ENCODE measurements around the gene SPDYE11. TPM values are rescaled to one million over a fixed set of nuclear protein-coding genes. Genes with fewer than 3 reads are reported as not detected.
"Not testable (repeated sequence)": the region's sequence is repeated elsewhere in the genome, so short reads cannot be mapped to it uniquely, and the experiment has no call there.

Gene SPDYE11, protein sequence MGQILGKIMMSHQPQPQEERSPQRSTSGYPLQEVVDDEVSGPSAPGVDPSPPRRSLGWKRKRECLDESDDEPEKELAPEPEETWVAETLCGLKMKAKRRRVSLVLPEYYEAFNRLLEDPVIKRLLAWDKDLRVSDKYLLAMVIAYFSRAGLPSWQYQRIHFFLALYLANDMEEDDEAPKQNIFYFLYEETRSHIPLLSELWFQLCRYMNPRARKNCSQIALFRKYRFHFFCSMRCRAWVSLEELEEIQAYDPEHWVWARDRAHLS
- 0.10 TPM for total RNA-seq

DNA sequence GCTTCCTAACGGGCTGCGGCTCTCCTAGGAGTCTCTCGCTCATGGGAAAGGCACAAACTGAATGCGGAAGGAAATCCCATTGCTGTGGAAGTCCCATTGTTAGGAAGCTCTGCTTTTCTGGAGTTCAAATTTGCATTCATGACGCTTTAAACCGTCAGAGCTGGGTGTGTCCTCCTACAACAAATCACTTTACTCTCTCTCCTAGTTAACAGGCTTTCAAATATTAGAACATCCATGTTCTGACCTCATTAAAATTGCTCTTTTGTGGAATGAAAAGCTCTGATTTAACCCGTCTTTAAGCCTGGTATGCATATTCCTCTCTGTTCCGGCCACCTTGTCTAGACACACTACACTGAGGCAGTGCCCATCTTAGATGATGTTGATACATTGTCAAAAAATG, at the start of gene SPDYE11:
Gene SPDYE11, minus strand, starts transcription at position 101 of the 400 bp plus-strand sequence. CDS start 1,800 bp downstream, outside the sequence.
- not testable (repeated sequence) for DNase-seq

DNA sequence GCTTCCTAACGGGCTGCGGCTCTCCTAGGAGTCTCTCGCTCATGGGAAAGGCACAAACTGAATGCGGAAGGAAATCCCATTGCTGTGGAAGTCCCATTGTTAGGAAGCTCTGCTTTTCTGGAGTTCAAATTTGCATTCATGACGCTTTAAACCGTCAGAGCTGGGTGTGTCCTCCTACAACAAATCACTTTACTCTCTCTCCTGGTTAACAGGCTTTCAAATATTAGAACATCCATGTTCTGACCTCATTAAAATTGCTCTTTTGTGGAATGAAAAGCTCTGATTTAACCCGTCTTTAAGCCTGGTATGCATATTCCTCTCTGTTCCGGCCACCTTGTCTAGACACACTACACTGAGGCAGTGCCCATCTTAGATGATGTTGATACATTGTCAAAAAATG, 28.2 kb upstream of the SPDYE11 start, which contains the start of gene SPDYE9:
Gene SPDYE9, minus strand, starts transcription at position 101 of the 400 bp plus-strand sequence. CDS start 1,800 bp downstream, outside the sequence.
- not testable (repeated sequence) for DNase-seq

DNA sequence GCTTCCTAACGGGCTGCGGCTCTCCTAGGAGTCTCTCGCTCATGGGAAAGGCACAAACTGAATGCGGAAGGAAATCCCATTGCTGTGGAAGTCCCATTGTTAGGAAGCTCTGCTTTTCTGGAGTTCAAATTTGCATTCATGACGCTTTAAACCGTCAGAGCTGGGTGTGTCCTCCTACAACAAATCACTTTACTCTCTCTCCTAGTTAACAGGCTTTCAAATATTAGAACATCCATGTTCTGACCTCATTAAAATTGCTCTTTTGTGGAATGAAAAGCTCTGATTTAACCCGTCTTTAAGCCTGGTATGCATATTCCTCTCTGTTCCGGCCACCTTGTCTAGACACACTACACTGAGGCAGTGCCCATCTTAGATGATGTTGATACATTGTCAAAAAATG, 28.0 kb downstream of the SPDYE11 start, which contains the start of gene SPDYE8:
Gene SPDYE8, minus strand, starts transcription at position 101 of the 400 bp plus-strand sequence. CDS start 1,800 bp downstream, outside the sequence.
- DNase-seq = not testable (repeated sequence)

DNA sequence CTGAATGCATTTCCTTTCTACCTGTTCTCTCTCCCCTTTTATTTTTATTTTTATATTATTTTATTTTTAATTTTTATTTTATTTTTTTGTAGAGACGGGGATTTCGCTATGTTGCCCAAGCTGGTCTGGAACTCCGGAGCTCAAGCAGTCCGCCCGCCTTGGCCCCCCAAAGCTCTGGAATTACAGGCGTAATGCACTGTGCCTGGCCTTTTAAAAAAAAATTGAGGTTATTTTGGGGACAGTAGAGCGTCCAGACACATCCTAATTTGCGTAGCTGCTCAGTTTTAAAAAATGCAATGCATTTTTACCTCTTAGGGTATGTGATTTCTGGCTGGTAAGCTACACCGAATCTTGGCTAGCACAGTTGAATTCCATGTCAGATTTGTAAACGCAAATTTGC, 51.2 kb downstream of the SPDYE11 start:
- not testable (repeated sequence) for DNase-seq

DNA sequence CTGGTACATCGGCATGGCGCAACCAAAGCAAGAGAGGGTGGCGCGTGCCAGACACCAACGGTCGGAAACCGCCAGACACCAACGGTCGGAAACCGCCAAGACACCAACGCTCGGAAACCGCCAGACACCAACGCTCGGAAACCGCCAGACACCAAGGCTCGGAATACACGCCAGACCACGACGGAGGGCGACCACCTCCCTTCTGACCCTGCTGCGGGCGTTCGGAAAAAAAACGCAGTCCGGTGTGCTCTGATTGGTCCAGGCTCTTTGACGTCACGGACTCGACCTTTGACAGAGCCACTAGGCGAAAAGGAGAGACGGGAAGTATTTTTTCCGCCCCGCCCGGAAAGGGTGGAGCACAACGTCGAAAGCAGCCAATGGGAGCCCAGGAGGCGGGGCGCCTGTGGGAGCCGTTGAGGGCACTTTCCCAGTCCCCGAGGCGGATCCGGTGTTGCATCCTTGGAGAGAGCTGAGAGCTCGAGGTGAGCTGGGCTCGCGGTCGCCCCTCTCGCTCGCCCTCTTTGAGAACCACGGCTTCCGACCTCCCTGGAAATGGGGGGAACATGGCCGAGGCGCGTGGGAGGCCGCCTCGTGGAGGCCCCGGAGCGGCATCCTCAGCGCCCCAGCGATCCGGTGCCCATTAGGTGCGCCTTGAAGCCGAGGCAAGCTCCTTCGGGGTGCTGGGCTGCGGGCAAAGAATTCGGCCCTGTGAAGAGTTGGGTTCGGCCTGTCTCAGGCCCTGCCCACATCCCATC, 51.8 kb downstream of the SPDYE11 start:
- not testable (repeated sequence) for DNase-seq

DNA sequence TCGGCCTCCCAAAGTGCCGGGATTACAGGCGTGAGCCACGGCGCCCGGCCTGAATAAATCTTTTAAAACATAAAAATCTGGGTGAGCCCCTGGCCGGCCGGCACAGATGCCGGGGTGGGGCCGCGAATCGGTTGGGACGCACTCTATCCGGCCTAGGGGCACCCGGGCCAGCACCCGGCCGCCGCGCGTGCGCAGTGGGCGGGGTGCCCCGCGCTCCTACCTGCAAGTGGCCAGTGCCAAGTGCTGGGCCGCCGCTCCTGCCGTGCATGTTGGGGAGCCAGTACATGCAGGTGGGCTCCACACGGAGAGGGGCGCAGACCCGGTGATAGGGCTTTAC, 52.4 kb downstream of the SPDYE11 start:
- DNase-seq = not testable (repeated sequence)

DNA sequence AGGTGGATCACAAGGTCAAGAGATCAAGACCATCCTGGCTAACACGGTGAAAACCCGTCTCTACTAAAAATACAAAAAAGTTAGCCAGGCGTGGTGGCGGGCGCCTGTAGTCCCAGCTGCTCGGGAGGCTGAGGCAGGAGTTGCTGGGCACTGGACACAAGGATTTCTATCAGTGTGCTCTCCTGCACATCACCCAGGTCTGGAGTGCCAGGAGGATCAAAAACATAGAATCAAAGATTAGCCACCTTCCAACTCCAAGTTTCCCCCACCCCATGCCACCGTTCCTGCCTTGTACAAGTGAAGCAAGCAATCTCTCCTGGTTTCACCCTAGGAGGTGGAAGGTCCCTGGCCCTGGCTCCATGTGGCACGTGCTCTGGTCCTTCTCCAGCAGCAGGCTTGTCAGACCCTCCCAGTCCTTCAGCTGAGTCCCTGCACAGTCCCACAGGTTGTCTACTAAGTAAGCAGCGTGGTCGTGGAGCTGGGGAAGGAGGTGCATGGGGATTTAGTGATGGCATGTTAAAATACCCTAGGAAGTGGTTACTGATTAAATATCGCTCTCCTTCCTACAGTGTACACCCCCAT, 59.7 kb downstream of the SPDYE11 start:
- DNase-seq = not testable (repeated sequence)

Small RNAs within 50 kb of the gene (small RNA-seq; reads per million reads assigned to genes)
- not detected for gene RF00019 (ENCODE audit: low replicate concordance)

Other genes starting within 250 kb of the SPDYE11 start
- 4.5 TPM for gene TYW1B, start 229.7 kb downstream of the SPDYE11 start, total RNA-seq
- 9.6 TPM for gene POM121, start 132.8 kb downstream of the SPDYE11 start, total RNA-seq
- gene TRIM74, start 88.4 kb downstream of the SPDYE11 start, total RNA-seq = not detected
- 0.10 TPM for gene SPDYE8, start 28.1 kb downstream of the SPDYE11 start, total RNA-seq
- 0.10 TPM for gene SPDYE9, start 28.1 kb upstream of the SPDYE11 start, total RNA-seq